Measurements from ENCODE around the gene SLAIN2. TPM values are rescaled to one million over a fixed set of nuclear protein-coding genes. Genes with fewer than 3 reads are reported as not detected.
"Not testable (repeated sequence)": the region's sequence is repeated elsewhere in the genome, so short reads cannot be mapped to it uniquely, and the experiment has no call there.

The SLAIN2 gene
- total RNA-seq, 1 donor from 2014 or later: 91.6 TPM

GRCh38 chr4:48299560-48299959 lies 41.8 kb upstream of the SLAIN2 start:
- no peaks in the 10 kb centered on the region for H3K27me3 ChIP-seq (ENCODE audit: low read depth)

GRCh38 chr4:48300004-48300403 lies 41.3 kb upstream of the SLAIN2 start:
- H3K4me1 ChIP-seq: no peaks in the 10 kb centered on the region
- no peak for TF ChIP-seq CTCF (IDR thresholded peaks at IDR 0.05)
- H3K27me3 ChIP-seq (ENCODE audit: low read depth): no peaks in the 10 kb centered on the region
- no peak overlapping the region for H3K4me3 ChIP-seq
- no peak overlapping the region for H3K27ac ChIP-seq
- H3K9me3 ChIP-seq: no peaks in the 10 kb centered on the region
- DNase-seq (no peak), ATAC-seq (no peak)
- intact Hi-C loops (cut with DNase I): no loop called here
- no peaks in the 10 kb centered on the region for H3K36me3 ChIP-seq

More at GRCh38 chr4:48299560-48299959, 41.8 kb upstream of the SLAIN2 start:
- H3K4me3 ChIP-seq: no peak overlapping the region
- no peak overlapping the region for H3K27ac ChIP-seq
- H3K36me3 ChIP-seq: no peaks in the 10 kb centered on the region
- no peak for TF ChIP-seq CTCF (IDR thresholded peaks at IDR 0.05)
- intact Hi-C loops (cut with DNase I): no loop called here
- ATAC-seq (no peak), DNase-seq (no peak)
- no peaks in the 10 kb centered on the region for H3K4me1 ChIP-seq
- H3K9me3 ChIP-seq: no peaks in the 10 kb centered on the region

GRCh38 chr4:48305508-48305907 lies 35.8 kb upstream of the SLAIN2 start:
- intact Hi-C loops (cut with DNase I): no loop called here
- Histone ChIP-seq H3K4me1 (no peaks in the 10 kb centered on the region), H3K27ac (no peak overlapping the region), H3K4me3 (no peak overlapping the region), H3K36me3 (no peaks in the 10 kb centered on the region), H3K9me3 (no peaks in the 10 kb centered on the region), H3K27me3 (ENCODE audit: low read depth) (no peaks in the 10 kb centered on the region)
- no peak for TF ChIP-seq CTCF (IDR thresholded peaks at IDR 0.05)
- no peak for DNase-seq
- ATAC-seq: no peak

GRCh38 chr4:48307528-48307927 lies 33.8 kb upstream of the SLAIN2 start:
- Histone ChIP-seq H3K9me3 (no peaks in the 10 kb centered on the region), H3K4me3 (no peak overlapping the region), H3K4me1 (no peaks in the 10 kb centered on the region), H3K27me3 (ENCODE audit: low read depth) (no peaks in the 10 kb centered on the region), H3K36me3 (no peaks in the 10 kb centered on the region), H3K27ac (no peak overlapping the region)
- intact Hi-C loops (cut with DNase I): no loop called here
- TF ChIP-seq CTCF (IDR thresholded peaks at IDR 0.05): no peak
- DNase-seq (no peak), ATAC-seq (no peak)

GRCh38 chr4:48308901-48309300 lies 32.4 kb upstream of the SLAIN2 start:
- Histone ChIP-seq H3K9me3 (no peaks in the 10 kb centered on the region), H3K27me3 (ENCODE audit: low read depth) (no peaks in the 10 kb centered on the region), H3K27ac (no peak overlapping the region), H3K4me1 (no peaks in the 10 kb centered on the region), H3K36me3 (no peaks in the 10 kb centered on the region), H3K4me3 (no peak overlapping the region)
- intact Hi-C loops (cut with DNase I): no loop called here
- DNase-seq (no peak), ATAC-seq (no peak)
- no peak for TF ChIP-seq CTCF (IDR thresholded peaks at IDR 0.05)

- intact Hi-C loops (cut with DNase I): no loop called here
- no peaks in the 10 kb centered on the region for H3K36me3 ChIP-seq
- ATAC-seq (no peak), DNase-seq (no peak)
- no peaks in the 10 kb centered on the region for H3K4me1 ChIP-seq
- H3K27me3 ChIP-seq (ENCODE audit: low read depth): no peaks in the 10 kb centered on the region
- no peak overlapping the region for H3K4me3 ChIP-seq
- H3K27ac ChIP-seq: no peak overlapping the region
- H3K9me3 ChIP-seq: no peaks in the 10 kb centered on the region
- no peak for TF ChIP-seq CTCF (IDR thresholded peaks at IDR 0.05)
Measured at GRCh38 chr4:48311896-48312295, 29.4 kb upstream of the SLAIN2 start.

GRCh38 chr4:48314746-48315145 lies 26.6 kb upstream of the SLAIN2 start:
- intact Hi-C loops (cut with DNase I); ATAC-seq; H3K36me3 ChIP-seq; H3K27me3 ChIP-seq (ENCODE audit: low read depth); DNase-seq; H3K4me3 ChIP-seq; H3K4me1 ChIP-seq; H3K9me3 ChIP-seq; H3K27ac ChIP-seq: not testable (repeated sequence)
